HG03460 (cell line): ENCODE results near the gene PLSCR1.
A peak's percentile ranks its signal among the peaks of the same experiment; 100 is the strongest.
"Not testable (repeated sequence)": the region's sequence is repeated elsewhere in the genome, so short reads cannot be mapped to it uniquely, and the experiment has no call there.

Source experiments
- ATAC-seq: cut with Tn5 transposase; IDR thresholded peaks from one replicate; pipeline ENCODE4 v1.9.1; 2021; ENCODE audit not compliant: unreplicated experiment

PLSCR1 gene

GRCh38 chr3:146550070-146550615 is 5.7 kb upstream of the PLSCR1 start:
- no peak for ATAC-seq

- no peak for ATAC-seq
These were observed 2.9 kb upstream of the PLSCR1 start for GRCh38 chr3:146547235-146547835.

DNA sequence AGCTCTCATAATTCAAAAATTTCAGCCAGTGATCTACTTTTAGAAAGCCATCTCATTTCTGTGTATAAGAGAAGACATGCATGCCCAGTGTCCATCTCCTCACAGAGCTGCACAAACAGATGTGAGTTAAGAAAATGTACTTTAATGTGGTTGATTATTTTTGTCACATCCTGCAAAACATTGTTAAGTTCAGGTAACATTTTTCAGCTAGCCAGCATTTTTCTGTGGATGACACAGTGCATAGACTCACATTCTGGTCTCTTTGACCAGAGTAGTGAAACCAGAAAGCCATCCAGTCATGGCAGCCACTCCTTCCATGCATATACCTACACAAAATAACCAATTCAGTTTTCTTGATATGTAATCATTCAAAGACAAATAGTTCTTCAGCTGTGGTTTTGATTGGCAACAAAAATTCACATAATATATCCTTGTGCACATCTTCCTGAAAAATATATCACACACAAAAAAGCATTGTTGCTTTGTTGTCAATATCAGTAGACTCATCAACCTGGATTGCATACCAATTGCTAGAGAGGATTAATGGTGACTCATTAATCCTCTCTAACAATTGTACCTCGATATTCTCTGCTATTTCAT is 2.1 kb upstream of the PLSCR1 start:
- ATAC-seq, result no peak

- no peak for ATAC-seq
These were observed 622 bp upstream of the PLSCR1 start for GRCh38 chr3:146544929-146545528.

DNA sequence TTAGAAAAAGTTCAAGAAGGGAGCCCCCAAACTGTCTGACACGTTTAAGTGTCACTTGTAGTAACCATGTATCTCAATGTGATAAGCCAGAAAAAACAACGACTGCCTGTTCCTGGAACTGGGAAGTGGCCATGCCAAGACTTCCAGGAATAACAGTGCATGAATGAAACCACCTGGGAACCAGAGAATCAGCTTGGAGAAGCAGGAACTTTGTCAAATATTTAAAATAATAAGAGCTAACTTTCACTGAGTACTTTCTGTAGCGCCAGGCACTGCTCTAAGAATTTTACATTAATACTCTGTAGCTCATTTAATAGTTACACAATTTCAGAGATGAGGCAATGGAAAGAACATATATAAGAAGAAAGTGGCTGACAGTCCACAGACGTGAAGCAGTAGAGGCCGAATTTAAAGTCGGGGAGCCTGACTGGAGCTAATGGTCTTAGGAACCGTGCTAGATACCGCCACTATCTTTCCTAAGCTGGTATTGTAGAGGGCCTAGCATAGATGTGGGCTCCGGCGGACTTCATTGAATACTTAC is 876 bp downstream of the PLSCR1 start:
- peak; percentile 11 for ATAC-seq

- ATAC-seq, result no peak
These were observed 1.4 kb downstream of the PLSCR1 start for GRCh38 chr3:146542978-146543377.

GRCh38 chr3:146542179-146542578 is 2.2 kb downstream of the PLSCR1 start:
- ATAC-seq, result no peak

- ATAC-seq, result no peak
These were observed 3.4 kb downstream of the PLSCR1 start for GRCh38 chr3:146540978-146541377.

DNA sequence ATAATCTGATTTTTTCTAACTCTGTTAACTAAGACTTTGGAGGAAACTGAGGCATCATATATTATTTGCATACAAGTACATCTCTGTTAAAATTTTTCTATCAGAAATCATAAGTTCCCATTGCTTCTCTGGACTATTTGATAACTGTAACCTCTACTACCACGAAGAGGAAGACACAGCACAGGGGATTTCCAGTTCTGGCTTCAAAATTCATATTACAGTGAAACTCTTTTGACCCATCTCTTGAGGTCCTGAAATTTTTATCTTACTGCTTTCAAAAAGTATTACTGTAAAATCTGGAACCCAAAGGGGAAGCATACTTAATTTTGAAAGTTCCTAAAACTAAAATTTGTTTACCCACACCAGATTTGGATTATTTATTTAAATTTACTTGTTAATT is 4.2 kb downstream of the PLSCR1 start:
- no peak for ATAC-seq

DNA sequence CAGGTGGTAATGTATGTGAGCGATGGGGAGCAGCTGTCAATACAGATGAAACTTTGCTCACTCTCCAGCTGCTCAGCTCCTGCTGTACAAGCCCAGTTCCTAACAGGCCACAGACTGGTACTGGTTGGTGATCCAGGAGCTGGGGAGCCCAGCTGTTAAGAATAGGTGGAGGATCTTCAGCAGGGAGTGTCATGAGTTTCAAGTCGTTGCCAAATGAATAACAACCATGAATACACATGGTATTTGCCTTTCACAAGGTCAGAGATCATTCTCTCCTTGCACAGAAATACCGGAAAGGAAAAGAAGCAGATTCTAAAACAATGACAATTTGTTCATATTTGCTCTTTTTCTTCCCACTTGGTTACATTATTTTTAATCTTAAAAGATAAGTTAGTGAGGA is 5.1 kb downstream of the PLSCR1 start:
- no peak for ATAC-seq

DNA sequence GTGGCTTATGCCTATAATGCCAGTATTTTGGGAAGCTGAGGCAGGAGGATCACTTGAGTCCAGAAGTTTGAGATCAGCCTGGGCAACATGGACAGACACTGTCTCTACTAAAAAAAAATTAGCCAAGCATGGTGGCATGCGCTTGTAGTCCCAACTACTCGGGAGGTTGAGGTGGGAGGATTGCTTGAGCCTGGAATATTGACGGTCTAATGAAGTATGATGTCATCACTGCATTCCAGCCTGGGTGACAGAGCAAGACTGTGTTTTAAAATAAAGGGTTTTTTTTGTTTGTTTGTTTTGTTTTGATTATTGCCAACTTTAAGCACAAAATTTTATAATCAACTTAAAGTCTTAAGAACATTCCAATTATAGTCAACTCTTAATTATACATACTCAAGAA is 6.8 kb downstream of the PLSCR1 start:
- ATAC-seq, result no peak

- no peak for ATAC-seq
These were observed 7.7 kb downstream of the PLSCR1 start for GRCh38 chr3:146536681-146537080.

GRCh38 chr3:146532406-146532805 is 12.0 kb downstream of the PLSCR1 start:
- ATAC-seq, result no peak

GRCh38 chr3:146530609-146531008 is 13.8 kb downstream of the PLSCR1 start:
- ATAC-seq, result no peak

GRCh38 chr3:146529021-146529420 is 15.4 kb downstream of the PLSCR1 start:
- ATAC-seq, result no peak

- ATAC-seq, result no peak
These were observed 19.4 kb downstream of the PLSCR1 start for GRCh38 chr3:146524961-146525360.

DNA sequence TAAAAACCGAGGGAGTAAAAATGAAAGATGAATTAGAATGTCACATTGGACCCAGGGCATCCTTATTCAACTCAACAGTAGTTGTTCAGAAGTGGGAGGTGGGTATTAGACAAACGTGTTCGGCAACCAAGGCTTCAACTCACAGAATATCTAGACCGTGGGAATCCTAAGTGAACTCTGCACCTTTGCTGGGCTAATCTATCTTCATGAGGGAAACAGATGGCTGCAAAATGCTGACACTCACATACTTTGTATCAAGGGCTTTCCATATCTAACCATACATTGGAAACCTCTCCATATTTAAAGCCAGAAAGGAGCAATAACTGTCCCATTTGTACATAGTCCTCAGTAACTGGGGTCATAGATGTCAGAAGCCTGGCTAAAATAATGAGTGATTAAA is 20.9 kb downstream of the PLSCR1 start:
- ATAC-seq, result no peak

GRCh38 chr3:146522174-146523158 is 21.9 kb downstream of the PLSCR1 start:
- not testable (repeated sequence) for ATAC-seq

DNA sequence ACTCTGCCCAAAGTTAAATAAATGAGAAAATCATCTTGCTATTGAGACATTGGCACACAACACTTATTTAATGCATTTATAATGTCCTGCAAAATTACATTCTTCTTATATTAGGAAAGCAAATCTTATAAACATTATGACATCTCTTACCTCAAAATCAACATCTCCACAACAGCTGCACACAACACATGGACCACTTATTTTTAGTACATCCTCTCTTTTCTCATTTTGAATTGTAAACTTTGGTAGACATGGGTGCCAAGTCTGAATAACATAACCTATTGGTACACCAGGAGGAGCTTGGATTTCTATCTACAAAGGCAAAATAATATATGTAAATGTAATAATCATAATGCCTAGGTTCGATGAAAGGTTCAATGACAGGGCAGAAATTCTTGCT is 23.0 kb downstream of the PLSCR1 start:
- no peak for ATAC-seq

DNA sequence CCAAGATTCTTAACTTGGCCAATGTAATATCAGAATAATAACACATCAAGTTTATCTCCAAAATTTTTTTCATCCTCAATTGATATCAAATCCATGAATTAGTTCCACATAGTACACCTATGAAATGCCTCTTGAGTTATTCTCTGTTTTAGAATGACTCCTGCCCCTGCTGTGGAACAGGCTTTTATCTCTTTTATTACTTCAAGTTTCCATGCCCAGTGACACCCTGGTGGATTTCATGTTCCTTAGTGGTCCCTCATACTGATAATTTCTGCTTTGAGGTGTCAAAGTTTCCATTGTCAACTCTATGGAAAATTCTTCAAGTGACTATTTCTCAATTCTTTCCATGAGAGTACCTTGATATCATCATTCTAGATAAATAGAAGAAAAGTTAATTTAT is 24.6 kb downstream of the PLSCR1 start:
- ATAC-seq, result no peak
